IgD-negative memory B cell (primary cell): ENCODE results near the gene KCNMA1. TPM values are rescaled to one million over a fixed set of nuclear protein-coding genes. Genes with fewer than 3 reads are reported as not detected.
"Not testable (repeated sequence)": the region's sequence is repeated elsewhere in the genome, so short reads cannot be mapped to it uniquely, and the experiment has no call there.

Experiments
- H3K27ac Mint-ChIP-seq, 3 donors: one replicate each; pipeline ENCODE4 v1.8.0; 2020 to 2022; ENCODE audit warnings: mild to moderate bottlenecking in 3 of 3, mixed read lengths in 3 of 3, moderate library complexity in 1 of 3
- H3K27me3 Mint-ChIP-seq: one replicate; pipeline ENCODE4 v1.8.0; 2021; ENCODE audit warnings: mixed read lengths
- H3K36me3 Mint-ChIP-seq: one replicate; pipeline ENCODE4 v1.8.0; 2020; ENCODE audit warnings: mild to moderate bottlenecking, mixed read lengths
- H3K4me1 Mint-ChIP-seq, 3 donors: one replicate each; pipeline ENCODE4 v1.8.0; 2020 to 2022; ENCODE audit warnings: mixed read lengths in 3 of 3, mild to moderate bottlenecking in 1 of 3
- H3K4me3 Mint-ChIP-seq, 4 donors: one replicate each; pipeline ENCODE4 v1.8.0; 2020 to 2022; ENCODE audit warnings: mild to moderate bottlenecking in 4 of 4, mixed read lengths in 4 of 4, moderate library complexity in 3 of 4
- H3K9me3 Mint-ChIP-seq, 3 donors: one replicate each; pipeline ENCODE4 v1.8.0; 2020 to 2021; ENCODE audit warnings: mixed read lengths in 3 of 3, mild to moderate bottlenecking in 1 of 3
- polyA plus RNA-seq: library from polyadenylated mRNA; unstranded; fragments of 300-500 nt; fragmentation: Illumina TruSeq; gene quantifications from one replicate; pipeline ENCODE4 v1.2.3, GENCODE V29; 2021

Gene KCNMA1
- 5.5 TPM for polyA plus RNA-seq

DNA sequence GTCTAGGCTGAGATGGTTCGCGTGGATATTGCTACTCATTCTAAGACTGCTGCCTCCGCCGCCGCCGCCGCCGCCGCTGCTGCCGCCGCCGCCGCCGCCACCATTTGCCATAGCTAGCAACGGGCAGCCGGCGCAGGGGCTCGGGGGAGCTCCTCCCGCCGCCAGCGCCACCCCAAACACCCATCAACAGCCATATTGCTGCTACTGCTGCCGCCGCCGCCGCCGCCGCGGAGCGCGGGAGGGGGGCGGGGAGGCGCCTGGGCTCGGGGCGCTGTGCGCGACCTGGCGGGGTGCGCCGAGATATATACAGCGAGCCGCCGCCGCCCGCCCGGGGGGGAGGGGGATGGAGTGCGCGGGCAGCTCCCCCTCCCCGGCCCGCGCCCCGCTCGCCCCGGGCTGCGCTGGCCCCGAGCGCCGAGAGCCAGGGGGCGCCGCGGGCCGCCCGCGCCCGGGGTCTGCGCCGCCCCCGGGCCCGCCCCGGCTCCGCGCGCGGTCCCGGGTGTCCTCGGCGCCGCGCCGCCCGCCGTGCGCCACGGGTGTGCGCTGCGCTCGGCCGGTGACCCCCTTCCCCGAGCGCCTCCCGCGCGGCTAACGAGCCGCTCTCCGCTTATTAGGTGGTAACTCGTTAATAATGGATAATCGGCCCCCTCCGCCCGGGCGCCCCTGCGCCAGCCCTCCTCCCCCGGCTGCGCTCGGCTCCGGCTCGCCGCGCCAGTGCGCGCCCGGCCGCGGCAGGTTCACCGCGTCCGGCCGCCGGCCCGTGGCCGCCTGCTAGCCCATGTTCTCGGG, at the start of gene KCNMA1:
TSS of gene KCNMA1 (minus strand) at position 277 of the 789 bp plus-strand sequence.
- H3K27me3 Mint-ChIP-seq: peaks cover 51% of the 10 kb centered on the region
- peak within 1 kb of the TSS in 1 of 3 donors; percentile 30 for H3K27ac Mint-ChIP-seq
- H3K4me1 Mint-ChIP-seq: peaks cover 2 to 34% (median 7%) of the 10 kb centered on the region in 3 donors
- no peaks in the 10 kb centered on the region for H3K9me3 Mint-ChIP-seq
- H3K4me3 Mint-ChIP-seq: peak within 1 kb of the TSS; percentile 81 to 94 (median 90)
- H3K36me3 Mint-ChIP-seq: no peaks in the 10 kb centered on the region

DNA sequence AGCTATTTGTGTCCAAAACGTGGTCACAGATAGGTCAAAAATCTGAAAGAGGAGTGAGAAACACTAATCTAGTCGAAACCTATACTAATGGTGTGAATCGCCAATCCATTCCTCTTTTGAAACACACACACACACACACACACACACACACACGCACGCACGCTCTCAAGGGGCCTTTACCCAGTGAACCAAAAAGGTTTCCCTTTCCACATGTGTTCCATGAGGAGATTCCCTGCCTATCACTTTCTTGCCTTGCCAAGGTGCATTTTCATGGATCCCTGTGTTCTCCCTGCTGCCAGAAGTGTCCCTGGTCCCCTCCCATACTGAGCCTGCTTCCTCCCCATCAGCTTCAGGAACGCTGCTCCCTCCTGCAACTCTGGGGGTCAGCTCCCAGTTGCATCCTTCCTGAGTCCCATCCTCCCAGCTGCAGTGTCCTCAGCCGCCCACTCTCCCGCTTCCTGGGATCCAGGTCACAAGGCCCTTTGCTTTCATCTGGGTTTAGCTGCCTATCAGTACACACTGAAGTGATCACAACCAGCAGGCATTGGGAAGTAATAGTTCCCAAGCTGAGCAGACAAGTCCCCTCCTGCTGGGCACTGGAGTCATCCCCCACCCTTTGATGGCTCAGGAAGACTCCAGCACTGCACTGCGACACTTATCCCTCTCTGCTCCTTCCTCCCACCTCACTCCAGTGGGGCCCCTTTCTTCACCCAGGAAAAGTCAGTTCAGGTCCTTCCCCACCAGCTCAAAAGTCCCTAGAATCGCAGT, 49.2 kb upstream of the KCNMA1 start:
- peaks cover 12% of the 10 kb centered on the region for H3K27me3 Mint-ChIP-seq
- no peak overlapping the region for H3K4me3 Mint-ChIP-seq
- peaks cover 0 to 2% (median 0%) of the 10 kb centered on the region in 3 donors for H3K4me1 Mint-ChIP-seq
- H3K36me3 Mint-ChIP-seq: no peaks in the 10 kb centered on the region
- H3K9me3 Mint-ChIP-seq: no peaks in the 10 kb centered on the region
- no peak overlapping the region for H3K27ac Mint-ChIP-seq

DNA sequence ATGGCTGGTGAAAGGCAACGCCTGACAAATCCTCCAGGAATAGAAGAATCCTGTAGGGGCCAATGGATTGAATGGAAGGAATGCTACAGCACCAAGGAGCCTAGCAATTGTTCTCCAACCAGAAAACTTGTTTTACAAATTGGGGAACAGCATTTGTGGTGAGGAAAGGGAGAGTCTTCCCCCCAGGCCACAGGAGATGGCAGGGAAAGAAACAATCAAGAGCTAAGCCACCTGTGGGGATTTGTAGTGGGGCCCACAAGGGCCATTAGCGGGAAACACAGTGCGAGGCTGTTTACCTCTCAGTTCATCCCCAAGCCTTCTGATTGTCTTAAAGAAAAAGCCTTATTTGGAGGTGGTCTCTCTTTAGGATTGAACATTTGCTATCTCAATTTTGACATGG, 48.5 kb upstream of the KCNMA1 start:
- no peaks in the 10 kb centered on the region for H3K36me3 Mint-ChIP-seq
- H3K4me1 Mint-ChIP-seq: peaks cover 0 to 2% (median 0%) of the 10 kb centered on the region in 3 donors
- no peak overlapping the region for H3K27ac Mint-ChIP-seq
- peaks cover 12% of the 10 kb centered on the region for H3K27me3 Mint-ChIP-seq
- no peaks in the 10 kb centered on the region for H3K9me3 Mint-ChIP-seq
- H3K4me3 Mint-ChIP-seq: no peak overlapping the region

DNA sequence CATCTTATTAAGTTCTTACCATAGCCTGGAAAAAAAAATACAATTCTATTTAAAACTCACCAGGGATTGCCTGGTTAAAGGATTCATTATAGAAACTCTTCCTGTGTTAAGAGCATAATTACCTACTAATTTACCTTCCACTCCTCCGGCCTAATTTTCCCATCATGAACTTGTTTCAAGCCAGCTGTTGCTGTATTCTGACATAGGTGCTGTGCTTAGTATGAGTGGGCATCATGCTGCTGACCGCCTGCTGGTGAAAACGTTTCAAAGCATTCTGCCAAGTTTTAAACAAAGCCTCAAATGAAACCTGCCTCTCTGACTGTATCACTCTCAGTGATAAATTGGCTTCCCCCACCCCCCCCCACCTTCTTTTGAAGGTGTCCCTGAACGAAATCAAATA, 47.8 kb upstream of the KCNMA1 start:
- Mint-ChIP-seq H3K4me1 (peaks cover 0 to 2% (median 0%) of the 10 kb centered on the region in 3 donors), H3K9me3 (no peaks in the 10 kb centered on the region), H3K27ac (no peak overlapping the region), H3K4me3 (no peak overlapping the region), H3K36me3 (no peaks in the 10 kb centered on the region), H3K27me3 (peaks cover 12% of the 10 kb centered on the region)

DNA sequence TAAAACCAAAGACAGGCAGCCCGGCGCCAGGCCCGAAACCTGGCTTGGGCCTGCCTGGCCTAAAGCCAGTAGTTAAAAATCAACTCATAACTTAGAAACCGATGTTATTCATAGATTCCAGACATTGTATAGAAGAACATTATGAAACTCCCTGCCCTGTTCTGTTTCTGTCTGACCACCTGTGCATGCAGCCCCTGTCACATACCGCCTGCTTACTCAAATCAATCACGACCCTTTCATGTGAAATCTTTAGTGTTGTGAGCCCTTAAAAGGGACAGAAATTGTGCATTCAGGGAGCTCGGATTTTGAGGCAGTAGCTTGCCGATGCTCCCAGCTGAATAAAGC, 45.5 kb upstream of the KCNMA1 start:
- not testable (repeated sequence) for H3K27ac Mint-ChIP-seq, H3K27me3 Mint-ChIP-seq, H3K9me3 Mint-ChIP-seq, H3K4me3 Mint-ChIP-seq, H3K36me3 Mint-ChIP-seq, H3K4me1 Mint-ChIP-seq

DNA sequence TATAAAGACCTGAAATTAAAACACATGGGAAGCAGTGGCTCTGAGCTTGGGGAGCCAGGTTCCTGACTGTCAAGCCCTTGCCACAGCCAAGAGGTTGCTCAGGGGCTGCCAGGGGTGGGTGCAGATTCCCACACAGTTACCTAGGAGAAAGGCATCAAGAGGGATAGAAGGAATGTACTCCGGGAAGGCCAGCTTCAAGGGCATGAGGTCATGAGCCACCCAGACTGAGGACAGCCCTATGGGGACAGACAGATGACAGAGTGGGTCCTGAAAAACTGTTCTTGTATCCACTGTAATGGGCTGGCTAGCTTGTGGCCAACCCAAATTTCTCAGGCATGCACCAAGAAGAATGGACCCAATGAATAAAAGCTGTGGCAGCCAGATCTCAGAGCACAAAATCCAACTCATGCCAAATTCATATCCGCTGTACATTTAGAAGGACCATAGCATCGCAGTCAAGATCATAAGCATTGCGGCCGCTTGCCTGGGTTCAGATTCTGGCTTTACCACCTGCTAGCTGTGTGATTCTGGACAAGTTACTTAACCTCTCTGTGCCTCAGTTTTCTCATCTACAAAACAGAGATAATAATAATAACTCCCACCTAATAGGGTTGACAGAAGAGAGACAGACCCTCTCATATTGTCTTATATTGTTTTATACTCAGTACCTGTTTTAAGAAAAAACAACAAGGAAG, 44.9 kb upstream of the KCNMA1 start:
- Mint-ChIP-seq H3K27ac (no peak overlapping the region), H3K36me3 (no peaks in the 10 kb centered on the region), H3K27me3 (peaks cover 8% of the 10 kb centered on the region), H3K4me3 (peak overlapping the region in 1 of 4 donors; percentile 29), H3K9me3 (no peaks in the 10 kb centered on the region), H3K4me1 (peaks cover 0 to 5% (median 0%) of the 10 kb centered on the region in 3 donors)

DNA sequence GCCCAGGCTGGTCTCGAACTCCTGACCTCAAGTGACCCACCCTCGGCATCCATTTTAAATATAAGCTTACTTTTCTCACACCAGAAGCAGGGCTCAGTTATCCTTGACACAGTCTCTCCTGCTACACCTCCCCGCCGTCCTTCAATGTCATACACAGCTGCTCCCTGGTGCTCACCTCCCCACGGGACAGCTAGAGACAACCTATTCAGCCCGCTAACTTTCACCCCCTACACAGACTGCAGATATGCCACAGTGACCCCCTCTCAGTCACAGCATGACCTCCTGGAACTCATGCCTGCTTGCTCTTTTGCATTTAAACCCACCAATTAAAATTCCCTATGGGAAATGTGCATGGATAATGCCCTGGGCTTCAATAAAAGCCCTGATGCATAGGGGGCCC, 44.2 kb upstream of the KCNMA1 start:
- no peaks in the 10 kb centered on the region for H3K36me3 Mint-ChIP-seq
- peaks cover 6% of the 10 kb centered on the region for H3K27me3 Mint-ChIP-seq
- no peak overlapping the region for H3K27ac Mint-ChIP-seq
- H3K4me1 Mint-ChIP-seq: peaks cover 0 to 5% (median 0%) of the 10 kb centered on the region in 3 donors
- H3K4me3 Mint-ChIP-seq: no peak overlapping the region
- H3K9me3 Mint-ChIP-seq: no peaks in the 10 kb centered on the region

DNA sequence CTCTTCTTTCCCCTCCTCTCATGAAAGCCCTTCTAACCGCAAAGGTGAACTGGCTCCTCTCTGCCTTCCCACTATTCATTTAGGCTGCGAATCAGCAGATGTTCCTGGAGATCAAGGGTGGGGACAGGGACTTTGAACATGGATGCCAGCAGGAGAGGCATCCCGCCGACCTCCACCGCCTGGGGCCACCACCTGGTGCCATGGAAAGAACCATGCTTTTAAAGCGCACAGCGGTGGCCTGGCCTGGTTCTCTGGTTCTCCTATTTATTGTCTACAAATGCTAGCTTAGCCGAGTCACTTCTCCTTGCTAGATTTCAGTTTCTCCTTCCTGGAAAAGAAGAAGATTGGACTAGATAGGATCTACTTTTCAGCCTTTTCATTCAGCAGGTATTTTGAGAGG, 43.2 kb upstream of the KCNMA1 start:
- Mint-ChIP-seq H3K4me3 (no peak overlapping the region), H3K9me3 (no peaks in the 10 kb centered on the region), H3K36me3 (no peaks in the 10 kb centered on the region), H3K27ac (no peak overlapping the region), H3K4me1 (peaks cover 0 to 5% (median 0%) of the 10 kb centered on the region in 3 donors), H3K27me3 (peaks cover 6% of the 10 kb centered on the region)

DNA sequence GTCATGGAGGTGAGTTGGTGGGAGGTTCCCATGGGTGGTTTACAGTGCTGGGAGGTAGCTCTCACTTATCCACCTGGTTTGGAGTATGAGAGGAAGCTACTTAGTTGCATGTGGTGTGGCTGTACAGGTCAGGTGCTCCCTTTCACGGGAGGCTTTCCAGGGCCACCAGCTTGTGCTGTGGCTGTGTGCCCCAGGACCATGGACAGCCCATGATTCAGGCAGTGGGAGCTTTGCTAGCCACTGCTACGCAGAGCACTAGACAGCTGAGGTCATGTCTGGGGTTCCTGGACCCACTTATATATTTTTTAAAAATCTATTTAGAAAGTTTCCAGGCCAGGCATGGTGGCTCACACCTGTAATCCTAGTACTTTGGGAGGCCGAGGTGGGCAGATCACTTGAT, 42.5 kb upstream of the KCNMA1 start:
- Mint-ChIP-seq H3K36me3 (no peaks in the 10 kb centered on the region), H3K4me1 (peaks cover 0 to 5% (median 0%) of the 10 kb centered on the region in 3 donors)

DNA sequence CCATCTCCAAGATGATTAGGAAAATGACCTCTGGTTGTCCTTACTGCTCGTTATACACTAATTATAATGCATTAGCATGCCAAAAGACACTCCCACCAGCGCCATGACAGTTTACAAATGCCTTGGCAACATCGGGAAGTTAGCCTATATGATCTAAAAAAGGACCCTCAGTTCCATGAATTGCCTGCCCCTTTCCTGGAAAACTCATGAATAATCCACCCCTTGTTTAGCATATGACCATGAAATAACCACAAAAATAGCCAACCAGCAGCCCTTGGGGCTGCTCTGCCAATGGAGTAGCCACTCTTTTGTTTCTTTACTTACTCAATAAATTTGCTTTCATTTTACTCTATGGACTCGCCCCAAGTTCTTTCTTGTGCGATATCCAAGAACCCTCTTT, 41.6 kb upstream of the KCNMA1 start:
- Mint-ChIP-seq H3K27ac (peak overlapping the region in 1 of 3 donors; percentile 11), H3K4me1 (peaks cover 0 to 5% (median 0%) of the 10 kb centered on the region in 3 donors), H3K9me3 (no peaks in the 10 kb centered on the region), H3K27me3 (peaks cover 6% of the 10 kb centered on the region), H3K36me3 (no peaks in the 10 kb centered on the region), H3K4me3 (no peak overlapping the region)

More for the DNA sequence above, 42.5 kb upstream of the KCNMA1 start:
- Mint-ChIP-seq H3K4me3 (no peak overlapping the region), H3K9me3 (no peaks in the 10 kb centered on the region), H3K27ac (no peak overlapping the region), H3K27me3 (peaks cover 6% of the 10 kb centered on the region)

DNA sequence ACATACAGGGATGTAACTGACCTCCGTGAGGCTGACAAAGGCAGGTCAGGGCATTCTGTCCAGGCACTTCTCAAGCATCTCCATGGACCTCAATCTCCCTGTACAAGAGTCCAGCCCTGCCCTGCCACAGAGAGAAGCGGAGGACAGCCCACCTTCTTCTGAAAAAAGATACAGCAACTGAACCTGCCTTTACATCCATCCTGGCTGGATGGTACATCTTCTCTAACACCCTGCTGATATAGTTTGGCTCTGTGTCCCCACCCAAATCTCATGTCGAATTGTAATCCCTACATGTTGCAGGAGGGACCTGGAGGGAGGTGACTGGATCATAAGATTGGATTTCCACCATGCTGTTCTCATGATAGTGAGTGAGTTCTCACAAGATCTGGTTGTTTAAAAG, 40.5 kb upstream of the KCNMA1 start:
- H3K4me3 Mint-ChIP-seq: peak overlapping the region in 1 of 4 donors; percentile 44
- H3K36me3 Mint-ChIP-seq: no peaks in the 10 kb centered on the region
- no peak overlapping the region for H3K27ac Mint-ChIP-seq
- H3K4me1 Mint-ChIP-seq: peaks cover 0 to 2% (median 0%) of the 10 kb centered on the region in 3 donors
- H3K27me3 Mint-ChIP-seq: peaks cover 6% of the 10 kb centered on the region
- H3K9me3 Mint-ChIP-seq: no peaks in the 10 kb centered on the region

DNA sequence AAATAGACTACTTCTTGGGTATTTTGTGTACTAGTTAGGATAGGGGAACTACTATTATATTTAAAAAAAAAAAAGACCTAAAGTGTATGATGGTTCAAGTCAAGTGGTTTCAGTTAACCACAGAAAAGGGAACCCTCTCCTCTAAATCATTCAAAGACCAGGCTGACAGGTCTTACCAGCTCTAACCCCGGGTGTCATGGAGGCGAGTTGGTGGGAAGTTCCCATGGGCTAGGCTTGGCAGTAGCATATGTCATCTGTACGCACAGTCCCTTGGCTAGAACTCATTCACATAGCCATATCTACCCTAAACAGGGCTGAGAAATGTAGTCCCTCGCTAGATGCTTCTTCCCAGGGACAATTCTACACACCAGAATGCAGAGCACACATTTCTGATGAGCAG, 37.7 kb upstream of the KCNMA1 start:
- Mint-ChIP-seq H3K27me3 (no peaks in the 10 kb centered on the region), H3K4me3 (no peak overlapping the region), H3K27ac (no peak overlapping the region), H3K4me1 (peaks cover 0 to 2% (median 0%) of the 10 kb centered on the region in 3 donors), H3K36me3 (no peaks in the 10 kb centered on the region), H3K9me3 (no peaks in the 10 kb centered on the region)

DNA sequence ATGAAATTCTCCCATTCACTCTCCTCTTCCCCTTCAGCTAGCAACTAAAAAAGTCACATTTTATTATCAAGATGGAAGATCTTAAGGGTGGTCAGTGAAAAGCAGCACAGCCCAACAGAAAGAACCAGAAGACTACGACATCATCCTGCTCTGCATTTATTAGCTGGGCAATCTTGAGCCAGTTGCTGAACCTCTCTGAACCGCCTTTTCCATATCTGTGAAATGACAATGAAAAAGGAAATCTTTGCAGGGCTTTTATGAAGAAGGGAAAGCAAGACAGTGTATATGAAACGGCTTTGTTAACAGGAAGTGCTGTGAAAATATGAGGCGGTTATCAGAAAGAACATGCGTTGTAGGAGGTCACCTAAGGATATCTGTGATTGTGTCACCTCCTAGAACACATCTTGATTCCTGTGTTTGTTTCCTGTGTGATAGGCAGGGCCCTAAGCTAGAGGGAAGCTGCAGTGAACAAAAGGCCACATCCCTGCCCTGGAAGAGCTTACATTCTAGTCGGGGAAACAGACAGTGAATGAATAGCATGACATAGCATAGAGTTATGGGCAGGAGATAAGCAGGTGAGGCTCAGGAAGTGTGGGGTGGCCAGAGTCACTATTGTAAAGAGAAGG, 36.0 kb upstream of the KCNMA1 start:
- Mint-ChIP-seq H3K27ac (peak overlapping the region in 1 of 3 donors; percentile 33), H3K4me3 (no peak overlapping the region), H3K27me3 (peaks cover 2% of the 10 kb centered on the region)

DNA sequence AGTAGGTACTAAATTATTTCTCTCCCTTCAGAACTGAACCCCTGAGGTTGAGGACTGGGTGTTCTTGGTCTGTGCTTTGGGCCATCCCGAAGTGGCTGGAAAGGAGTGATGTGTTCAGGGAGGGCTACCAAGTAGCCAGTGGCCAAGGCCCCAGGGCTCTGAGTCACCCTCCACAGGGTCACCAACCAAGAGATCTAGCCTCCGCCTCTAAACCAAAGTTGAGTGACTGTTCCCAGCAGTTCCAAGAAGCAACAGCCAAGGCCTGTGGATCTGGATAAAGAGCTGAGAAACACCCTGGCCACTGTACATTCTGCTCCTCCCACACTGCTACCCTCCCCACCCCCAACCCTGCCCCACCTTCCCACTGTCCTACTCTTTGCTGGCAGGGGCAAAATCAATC, 35.5 kb upstream of the KCNMA1 start:
- H3K36me3 Mint-ChIP-seq: no peaks in the 10 kb centered on the region
- H3K9me3 Mint-ChIP-seq: peaks cover 0 to 2% (median 0%) of the 10 kb centered on the region in 3 donors
- H3K27ac Mint-ChIP-seq: peak overlapping the region in 1 of 3 donors; percentile 29
- H3K27me3 Mint-ChIP-seq: peaks cover 3% of the 10 kb centered on the region
- H3K4me3 Mint-ChIP-seq: no peak overlapping the region
- no peaks in the 10 kb centered on the region for H3K4me1 Mint-ChIP-seq

More for the DNA sequence above, 36.0 kb upstream of the KCNMA1 start:
- H3K36me3 Mint-ChIP-seq: no peaks in the 10 kb centered on the region
- peaks cover 0 to 2% (median 0%) of the 10 kb centered on the region in 3 donors for H3K9me3 Mint-ChIP-seq
- no peaks in the 10 kb centered on the region for H3K4me1 Mint-ChIP-seq
